ENCODE data around the gene NELL1.

NELL1 gene

DNA sequence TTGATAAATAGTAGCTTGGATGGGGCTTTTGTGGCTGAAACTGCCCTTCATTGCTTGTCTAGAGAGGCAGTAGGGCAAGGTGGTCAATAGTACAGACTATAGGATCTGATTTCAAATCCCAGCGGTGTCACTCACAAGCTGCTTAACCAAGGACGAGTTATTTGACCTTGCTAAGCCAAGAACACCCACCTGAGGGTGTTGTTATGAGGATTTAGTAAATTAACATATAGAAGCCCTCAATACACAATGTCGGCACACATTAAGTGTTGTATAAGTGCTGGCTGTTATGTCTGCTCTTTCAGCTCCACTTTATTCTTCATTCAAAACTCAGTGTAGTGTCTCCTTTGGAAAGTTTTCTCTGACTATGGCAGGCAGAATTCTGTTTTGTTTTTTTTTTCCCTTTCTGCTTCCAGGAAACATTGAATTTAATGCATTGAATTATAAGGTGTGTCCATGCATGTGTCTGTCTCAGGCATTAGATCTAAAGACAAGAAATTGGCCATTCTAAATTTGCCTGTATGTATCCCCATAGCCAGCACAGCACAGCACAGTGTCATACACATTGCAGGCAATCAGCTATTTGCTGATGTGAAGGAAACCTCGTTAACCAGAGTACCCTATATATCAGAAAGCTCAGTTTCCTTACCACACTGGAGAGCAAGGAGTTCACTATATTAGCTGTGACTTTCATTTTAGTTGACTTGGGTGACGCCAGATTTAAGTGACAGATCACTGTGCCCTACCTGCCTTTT is 212.1 kb downstream of the NELL1 start:
- DNase-seq: no peak

DNA sequence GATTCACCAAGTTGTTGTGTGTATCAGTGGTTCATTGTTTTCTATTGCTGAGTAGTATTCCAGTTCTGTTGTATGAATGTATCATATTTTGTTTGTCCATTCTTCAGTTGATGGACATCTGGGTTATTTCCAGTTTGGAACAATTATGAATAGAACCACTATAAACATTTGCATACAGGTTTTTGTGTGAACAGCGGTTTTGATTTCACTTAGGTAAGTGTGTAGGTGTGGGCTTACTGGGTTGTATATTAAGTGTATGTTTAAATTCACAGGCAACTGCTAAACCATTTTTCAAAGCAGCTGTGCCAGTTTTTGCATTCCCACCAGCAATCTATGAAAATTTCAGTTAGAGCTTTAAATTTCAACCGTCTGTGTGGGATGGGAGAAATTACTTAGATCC is 217.8 kb downstream of the NELL1 start:
- no peak for DNase-seq

DNA sequence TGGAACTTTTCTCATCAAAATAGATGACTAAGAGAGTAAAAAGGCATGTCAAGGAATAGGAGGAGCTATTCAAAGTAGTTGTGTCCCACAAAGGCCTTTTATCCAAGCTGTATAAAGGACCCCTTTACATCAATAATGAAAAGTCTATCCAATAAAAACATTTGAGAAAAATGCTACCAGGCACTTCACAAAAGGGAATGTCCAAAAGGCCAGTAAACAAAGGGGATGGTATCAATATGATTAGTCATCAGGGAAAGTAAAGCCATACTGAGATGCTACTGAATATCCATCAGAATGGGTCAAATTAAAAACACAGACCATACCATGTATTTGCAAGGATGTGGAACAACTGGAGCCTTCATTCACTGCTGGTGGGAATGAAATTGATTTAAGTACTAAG is 224.9 kb downstream of the NELL1 start:
- DNase-seq: no peak

DNA sequence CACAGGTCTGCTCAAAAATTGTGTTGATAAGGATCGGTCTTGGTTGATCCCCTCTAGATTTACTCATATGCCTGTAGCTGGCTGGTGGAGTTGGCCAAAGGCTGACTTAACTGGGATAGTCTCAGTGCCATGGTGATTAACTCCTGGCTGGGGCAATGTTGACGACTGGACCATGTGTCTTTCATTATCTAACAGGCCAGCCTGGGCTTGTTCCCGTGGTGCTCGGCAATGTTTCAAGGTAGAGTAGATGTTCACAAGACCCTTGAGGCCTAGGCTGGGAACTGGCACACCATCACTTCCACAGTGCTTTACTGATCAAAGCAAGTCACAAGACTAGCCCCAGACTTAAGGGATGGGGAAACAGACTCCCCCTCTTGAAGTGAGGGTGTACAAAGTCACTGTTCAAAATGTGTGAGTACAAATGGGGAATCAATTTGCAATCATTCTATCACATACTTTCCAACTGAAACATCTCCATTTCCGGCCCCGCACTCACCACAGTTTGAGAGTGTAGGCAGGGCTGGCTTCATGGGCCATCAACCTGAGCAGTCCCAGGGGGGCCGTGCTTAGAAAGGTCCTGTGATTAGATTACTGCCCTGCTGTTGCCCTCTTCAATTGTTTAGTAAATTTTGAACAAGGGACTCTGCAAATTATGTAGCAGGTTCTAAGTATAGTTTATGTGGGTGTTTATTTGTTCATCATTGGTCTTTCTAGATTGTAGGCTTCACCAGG is 240.8 kb downstream of the NELL1 start:
- no peak for DNase-seq

DNA sequence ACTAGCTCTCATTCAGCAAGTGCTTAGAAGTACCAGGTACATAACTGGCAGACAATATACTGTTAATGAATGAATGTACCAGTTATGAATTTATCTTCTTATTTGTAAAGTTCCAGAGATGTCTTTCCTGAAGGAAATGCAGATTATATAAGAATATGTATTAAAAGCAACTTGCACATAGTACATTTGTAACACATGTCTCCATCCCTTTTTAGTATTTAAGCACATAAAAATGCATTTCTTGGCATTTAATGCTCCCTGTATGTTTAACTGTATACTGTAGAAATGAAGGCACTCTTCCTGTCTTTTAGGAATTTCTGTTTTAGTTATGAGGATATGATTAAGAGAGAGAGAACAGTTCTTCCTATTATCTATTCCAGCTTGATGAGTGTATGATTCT is 241.3 kb downstream of the NELL1 start:
- no peak for DNase-seq

DNA sequence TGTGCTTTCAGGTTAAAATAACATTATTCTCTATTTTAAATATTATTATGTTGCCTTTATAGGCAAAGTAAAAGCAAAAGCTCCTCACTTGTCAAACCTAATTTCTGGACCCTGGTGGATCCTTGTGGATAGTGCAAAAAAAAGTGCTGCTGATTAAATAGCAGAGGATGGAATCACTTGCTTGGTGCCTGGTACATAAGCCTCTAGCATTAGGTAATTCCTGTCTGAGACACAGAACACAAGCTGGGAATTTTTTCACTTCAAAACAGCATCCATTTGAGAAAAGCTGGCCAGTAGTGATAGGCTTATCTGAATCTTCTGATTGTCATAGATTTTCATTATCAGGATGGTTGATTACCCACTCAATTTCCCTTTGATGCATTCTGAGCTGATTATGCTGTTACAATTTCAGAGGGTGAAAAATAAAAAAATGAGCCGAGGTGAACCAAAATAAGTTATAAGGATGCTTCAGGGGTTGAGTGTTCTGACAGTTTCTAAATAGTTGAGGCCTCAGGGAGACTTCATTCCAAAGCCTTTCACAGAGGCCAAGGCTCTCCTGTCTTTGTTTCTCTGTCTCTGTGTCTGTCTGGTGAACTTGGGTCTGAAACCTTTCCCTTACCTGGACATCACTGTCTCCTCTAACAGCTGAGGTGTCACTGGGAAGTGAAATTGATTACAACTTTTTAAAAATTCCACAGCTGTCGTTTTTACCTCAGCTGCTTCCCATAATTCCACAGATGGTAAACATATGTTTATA is 242.9 kb downstream of the NELL1 start:
- DNase-seq: no peak

DNA sequence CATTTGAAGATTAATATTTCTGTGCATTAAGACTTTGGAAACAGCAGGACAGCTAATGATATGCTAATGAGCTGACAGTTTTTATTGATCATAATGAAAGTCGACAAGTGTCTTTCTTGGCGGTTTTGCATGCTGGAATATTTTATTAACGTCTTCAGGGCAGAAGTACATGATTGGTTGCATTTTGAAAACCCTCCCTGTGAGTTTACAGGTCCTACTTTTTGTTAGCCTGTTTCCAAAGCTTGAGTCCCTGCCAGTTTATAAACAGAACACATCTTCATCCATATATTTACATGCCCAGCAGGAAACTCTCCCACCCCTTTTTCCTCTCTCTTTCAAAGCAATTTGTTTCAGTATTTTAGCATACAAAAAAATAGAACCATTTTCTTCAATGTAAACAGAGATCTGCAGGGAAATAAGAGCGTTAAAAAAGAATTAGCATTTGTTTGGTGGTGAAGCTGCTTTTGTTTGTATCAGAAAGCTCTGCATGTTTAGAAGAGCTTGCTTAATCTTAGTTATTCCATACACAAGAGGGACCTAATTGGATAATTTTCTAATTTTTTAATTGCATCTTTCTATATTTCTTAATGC is 243.6 kb downstream of the NELL1 start:
- no peak for DNase-seq

DNA sequence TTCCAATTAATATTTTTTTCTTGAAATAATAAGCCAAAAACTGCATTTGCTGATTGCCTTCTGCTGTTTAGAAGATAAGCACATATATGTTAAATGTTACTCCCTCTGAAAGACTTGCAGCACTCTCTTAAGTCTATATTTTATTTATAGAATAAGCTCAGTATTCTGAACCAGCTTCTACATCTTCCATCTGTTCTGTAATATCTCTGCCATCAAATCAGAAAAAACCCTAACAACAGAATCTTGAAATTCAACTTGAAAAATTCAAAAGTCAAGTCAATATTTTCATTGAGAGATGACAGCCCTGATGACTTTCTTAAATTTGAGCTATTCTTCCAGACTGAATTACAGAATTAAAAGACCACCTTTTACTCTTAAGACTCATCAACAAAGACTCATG is 247.9 kb downstream of the NELL1 start:
- DNase-seq: no peak

DNA sequence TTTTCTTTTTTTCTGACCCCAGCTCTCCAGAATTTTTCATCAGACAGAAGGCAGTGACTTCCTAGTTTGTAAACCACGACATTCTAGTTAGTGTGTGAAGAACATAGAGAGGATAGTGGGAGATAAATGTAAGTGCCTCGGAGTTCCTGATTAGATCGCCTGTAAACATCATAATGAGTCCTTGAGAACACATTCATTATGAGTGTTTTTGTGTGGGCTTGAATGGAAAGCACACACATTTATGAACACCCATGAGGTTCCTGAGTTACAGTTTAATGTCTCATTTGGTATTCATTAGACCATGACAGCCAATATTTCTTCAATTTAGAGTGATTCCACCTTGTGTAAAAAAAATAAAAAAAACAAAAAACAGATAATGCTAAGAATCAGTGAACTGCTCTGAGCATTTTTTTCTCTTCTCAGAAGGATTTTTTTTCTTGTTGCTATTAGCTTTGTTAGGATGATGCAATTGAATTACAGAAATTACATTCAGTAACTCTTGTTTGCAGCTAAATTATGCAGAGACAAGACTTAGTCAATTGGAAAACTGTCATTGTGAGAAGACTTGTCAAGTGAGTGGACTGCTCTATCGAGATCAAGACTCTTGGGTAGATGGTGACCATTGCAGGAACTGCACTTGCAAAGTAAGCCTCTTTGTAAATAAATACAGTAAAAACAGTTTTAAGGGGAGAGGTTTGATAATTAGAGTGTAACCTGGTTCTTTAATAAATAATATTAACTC is 257.6 kb downstream of the NELL1 start:
- no peak for DNase-seq

DNA sequence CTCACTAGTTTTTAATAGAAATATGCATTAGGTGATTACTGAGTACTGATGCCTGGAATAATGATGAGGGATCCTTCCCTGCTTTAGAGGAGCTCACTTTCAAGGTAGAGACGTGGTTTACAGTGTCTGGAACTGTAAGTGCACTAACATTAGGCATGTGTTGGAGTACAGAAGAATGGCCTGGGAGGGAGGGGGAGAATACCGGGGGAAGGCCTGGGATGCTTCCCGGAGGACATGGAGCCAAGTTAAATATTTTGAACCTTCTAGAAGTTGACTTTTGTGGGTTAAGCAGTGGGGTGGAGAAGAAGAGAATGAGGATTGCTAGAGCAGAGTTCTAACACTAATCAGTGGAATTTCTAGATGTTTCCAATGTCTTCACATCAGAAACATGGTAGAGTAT is 261.6 kb downstream of the NELL1 start:
- no peak for DNase-seq

DNA sequence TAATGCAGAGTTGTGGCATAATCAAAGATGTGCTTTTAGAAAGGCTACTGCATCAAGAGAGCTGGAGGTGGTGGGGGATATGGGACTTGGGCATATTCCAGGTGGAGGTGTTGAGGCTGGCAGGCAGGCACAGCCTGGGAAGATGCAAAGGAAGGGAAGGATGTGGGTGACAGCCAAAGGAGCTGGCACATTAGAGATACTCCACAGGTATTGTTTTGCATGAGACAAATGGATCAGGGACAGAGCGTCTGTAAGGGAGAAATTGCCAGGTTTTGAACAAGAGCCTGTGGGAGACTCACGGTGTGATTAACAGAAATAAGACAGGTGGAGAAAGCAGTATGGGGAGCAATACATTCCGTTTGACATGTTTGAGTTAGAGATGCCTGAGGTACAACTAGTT is 263.7 kb downstream of the NELL1 start:
- DNase-seq: no peak

DNA sequence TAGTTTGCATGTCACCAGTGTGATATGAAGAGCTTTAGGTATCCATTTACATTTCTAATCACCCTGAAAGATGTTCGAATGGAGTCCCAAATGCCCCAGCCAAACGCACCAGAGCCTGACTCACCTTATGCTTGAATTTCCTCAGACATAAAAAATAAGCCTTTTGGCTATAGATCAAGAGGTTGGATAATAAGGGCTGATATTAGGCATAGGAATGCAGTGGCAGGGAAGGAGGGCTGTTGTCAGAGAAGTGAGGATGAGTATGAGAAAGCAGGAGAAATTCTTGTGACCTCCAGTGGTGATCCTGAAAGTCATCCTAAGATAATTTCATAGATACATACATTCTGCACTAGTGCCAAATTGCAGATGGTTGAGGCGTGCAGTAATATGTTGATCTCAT is 264.6 kb downstream of the NELL1 start:
- no peak for DNase-seq

DNA sequence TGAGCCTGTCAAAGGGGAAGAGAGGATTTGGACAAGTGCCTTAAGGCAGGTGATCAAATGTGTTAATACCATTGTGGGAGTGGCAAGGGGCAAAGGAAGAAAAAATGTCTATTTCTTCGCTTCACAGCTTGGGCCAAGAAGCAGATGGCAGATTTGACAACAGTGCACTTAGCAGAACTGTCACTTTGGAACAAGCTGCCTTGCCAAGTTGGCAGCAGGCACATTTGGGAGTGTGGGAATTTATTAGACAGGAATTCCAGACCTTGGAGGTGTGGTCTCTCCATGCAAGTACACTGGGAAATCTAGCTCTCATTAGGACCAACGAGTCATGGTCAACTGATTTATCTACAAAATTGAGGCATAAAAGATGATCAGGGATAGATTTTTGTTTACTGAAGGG is 265.1 kb downstream of the NELL1 start:
- no peak for DNase-seq

DNA sequence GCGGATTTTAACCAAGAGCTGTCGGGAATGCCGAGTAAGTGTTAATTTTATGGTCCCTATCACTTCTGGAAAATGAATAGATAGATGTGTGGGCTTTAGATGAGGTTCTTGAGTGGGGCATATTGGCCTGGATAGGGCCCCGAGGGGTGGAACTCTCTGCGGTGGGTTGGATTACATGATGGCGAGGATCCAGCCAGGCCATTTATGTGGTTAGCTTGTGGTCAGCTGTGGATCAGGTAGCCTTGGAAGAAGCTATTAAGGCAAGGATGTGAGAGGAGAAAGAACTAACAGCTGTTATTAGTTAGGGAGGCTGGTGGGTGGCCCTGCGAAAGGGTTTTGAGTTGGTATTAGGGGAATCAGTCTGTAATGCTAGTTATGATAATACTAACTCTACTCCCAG is 268.4 kb downstream of the NELL1 start:
- DNase-seq: no peak

DNA sequence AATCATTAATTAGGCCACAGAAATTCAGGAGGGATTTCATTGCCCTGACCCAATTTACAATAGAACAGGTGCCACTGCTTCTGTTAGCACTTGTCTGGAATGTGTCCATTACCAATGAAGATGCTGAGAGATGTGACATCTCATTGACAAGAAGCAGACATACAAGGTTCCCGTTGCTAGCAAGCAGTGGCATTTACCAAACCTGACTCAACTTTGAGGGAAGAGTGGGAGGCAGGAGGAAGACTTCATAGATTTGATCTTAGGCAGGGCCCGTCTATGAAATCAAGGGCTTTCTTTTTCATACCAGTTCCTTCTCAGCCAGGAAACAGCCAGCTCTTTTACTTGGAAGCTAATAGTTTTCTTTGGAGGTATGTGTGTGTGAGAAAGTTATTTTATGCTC is 280.2 kb downstream of the NELL1 start:
- DNase-seq: no peak

DNA sequence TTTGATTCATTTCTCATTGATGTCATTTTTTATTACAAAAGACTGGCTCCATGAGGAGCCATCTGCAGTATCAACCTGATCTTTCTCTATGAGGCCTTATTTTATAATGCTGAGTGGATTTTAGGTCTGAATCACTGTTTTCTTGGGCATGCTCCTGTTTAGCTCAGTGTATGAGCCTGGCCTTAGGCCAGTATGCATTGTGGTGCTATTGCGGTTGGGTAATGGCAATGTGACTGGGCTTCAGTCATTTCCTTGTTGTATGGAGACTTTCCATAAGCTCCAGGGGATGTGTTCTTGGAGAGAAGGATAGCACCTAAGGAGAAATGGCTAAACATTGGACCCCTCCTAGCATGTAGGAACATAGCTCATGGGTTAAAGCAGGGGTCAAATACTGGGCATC is 293.2 kb downstream of the NELL1 start:
- DNase-seq: no peak

DNA sequence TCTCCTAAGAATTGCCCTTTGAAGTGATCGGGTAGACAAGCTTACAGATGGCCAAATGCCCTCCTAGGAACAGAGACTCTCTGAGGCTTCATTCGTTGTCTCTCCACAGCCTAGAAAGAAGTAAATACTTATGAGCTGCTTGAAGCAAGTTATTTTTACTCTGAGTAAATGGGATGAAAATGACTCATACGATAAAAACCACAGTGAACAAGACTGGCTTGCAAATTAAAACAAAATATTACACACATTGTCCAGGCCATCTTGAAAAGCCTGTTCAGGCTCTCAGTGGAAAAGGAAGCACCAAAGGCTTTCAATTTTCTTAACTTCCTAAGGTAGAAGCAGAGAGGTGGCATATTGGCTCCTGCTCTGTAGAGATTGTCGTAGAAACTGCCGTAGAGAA is 294.2 kb downstream of the NELL1 start:
- no peak for DNase-seq

DNA sequence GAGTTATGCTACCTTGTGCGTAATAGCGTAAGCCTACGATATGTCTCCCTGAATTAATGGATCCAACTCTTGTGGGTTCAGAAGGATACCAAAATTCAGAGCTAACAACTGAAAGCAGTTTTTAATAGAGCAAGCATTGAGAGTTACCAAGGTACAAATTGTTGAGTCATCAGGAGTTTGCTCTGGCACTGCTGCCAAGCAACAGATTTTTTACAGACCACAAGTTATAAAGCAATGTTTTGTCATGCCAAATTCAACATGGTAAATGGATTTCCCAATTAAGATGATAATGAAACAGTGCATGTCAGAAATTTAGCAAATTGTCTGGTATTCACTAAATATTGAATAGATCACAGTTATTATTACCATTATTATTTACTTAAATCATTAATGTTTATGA is 295.6 kb downstream of the NELL1 start:
- no peak for DNase-seq

DNA sequence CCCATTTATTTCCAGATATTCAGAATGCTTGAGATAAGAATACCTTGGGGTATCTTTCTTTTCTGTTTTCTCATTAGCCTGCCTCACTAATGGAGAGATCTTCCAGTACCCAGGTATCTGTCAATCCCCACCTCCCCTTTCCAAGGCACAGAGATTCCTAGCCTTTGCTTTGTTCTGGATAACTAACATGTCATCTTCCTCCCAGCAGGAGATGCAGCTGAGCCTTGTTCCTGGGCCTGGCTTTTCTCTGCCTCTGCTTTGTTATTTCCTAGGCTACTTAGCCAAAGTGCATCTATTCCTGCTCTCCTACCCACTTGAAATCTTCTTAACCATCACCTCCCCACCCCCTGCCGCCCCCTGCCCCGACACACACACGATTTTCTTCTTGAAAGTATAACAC is 297.1 kb downstream of the NELL1 start:
- DNase-seq: no peak

DNA sequence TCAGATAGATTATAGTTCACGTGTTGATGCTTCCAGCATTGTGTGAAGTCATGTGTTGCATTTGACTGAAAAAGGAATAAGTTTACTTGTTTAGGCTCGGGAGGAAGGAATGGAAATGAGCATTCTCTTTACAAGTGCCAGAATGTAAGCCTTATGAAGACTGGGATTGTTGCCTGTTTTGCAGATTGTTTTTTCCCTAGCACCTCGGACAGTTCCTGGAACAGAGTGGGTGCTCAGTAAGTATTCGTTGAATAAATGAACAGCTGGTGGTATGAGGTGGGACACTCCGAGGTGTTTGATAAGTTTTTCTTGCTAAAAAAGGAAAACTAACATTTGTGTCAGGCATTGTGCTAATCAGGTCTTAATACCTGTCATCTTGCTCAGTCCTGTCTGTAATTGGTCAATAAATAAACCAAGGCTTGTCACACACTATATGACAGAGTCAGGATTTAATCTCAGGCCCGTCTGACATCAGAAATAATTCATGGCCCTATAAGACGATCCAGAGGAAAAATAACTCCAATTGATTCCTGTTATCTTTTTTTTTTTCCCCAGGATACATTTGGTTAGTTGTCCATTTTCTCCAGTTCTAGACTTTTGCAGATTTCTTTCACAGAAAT is 304.7 kb downstream of the NELL1 start:
- DNase-seq: no peak

DNA sequence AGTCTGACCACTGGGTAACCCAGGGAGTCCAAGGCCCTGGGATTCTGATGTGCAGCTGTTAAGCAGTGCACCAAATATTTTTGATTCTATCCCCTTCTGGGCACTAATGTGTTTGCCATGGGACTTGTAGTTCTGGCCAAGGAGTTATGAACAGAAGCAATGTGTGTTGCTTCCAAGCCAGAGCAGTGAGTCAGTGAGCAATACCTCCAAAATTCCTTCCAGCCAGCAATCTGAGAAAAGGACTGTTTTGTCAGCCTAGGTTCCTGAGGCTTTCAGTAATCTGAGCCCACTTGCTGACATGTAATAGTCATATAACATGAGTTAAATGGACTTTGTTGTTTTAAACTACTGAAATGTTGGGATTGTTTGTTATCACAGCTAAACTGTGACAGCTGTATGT is 311.4 kb downstream of the NELL1 start:
- DNase-seq: no peak

DNA sequence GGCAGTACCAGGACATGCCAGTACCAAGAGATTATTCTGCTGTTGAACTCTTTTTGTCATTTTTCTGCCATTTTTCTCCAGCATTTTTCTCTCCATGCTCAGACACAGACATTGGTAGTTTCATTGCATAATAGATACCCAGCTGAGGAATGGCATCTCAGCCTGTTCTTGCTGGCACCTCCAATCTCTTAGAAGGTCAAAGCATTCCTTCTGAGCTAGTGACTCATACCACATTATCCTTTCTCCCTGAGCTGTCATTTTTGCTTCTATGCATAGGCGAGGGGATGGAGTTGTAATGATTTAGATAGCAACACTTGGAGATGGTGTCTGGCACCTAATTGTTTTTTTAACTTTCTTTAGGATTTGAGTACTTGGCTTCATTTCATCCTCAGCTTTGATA is 321.1 kb downstream of the NELL1 start:
- DNase-seq: no peak

Data from CD4-positive, alpha-beta T cell treated with Interleukin-1 beta for 1 hour (primary cell).